H9 (cell line): ENCODE results near the gene PCDHGB7. TPM values are rescaled to one million over a fixed set of nuclear protein-coding genes. Genes with fewer than 3 reads are reported as not detected.

Experiments used
- DNase-seq: peaks from one replicate; pipeline ENCODE4 v3.0.0-alpha.2; 2017
- H2AFZ ChIP-seq: one replicate; pipeline ENCODE4 v1.6.1; 2013; ENCODE audit warnings: mild to moderate bottlenecking, low read length, control low read depth, moderate library complexity
- H2AK5ac ChIP-seq: 2 replicates; pipeline ENCODE4 v1.6.1; 2013; ENCODE audit warnings: low read length, control low read depth, mixed read lengths; ENCODE audit not compliant: insufficient read length
- H2BK120ac ChIP-seq: one replicate; pipeline ENCODE4 v1.6.1; 2013; ENCODE audit warnings: low read depth, mild to moderate bottlenecking, low read length, control low read depth, inconsistent platforms; ENCODE audit not compliant: poor library complexity, severe bottlenecking
- H2BK12ac ChIP-seq: 2 replicates; pipeline ENCODE4 v1.6.1; 2013; ENCODE audit warnings: low read length, control low read depth, mixed read lengths, low read depth; ENCODE audit not compliant: insufficient read length
- H2BK15ac ChIP-seq: 2 replicates; pipeline ENCODE4 v1.6.1; 2013; ENCODE audit warnings: low read depth, low read length, control low read depth
- H2BK20ac ChIP-seq: one replicate; pipeline ENCODE4 v1.6.1; 2013; ENCODE audit warnings: low read depth, mild to moderate bottlenecking, low read length, control low read depth, inconsistent platforms; ENCODE audit not compliant: poor library complexity, severe bottlenecking
- H2BK5ac ChIP-seq: 2 replicates; pipeline ENCODE4 v1.6.1; 2013; ENCODE audit warnings: low read length, control low read depth, mixed read lengths; ENCODE audit not compliant: insufficient read length
- H3K14ac ChIP-seq: 2 replicates; pipeline ENCODE4 v1.6.1; 2013; ENCODE audit warnings: low read length, control low read depth; ENCODE audit not compliant: insufficient read depth
- H3K18ac ChIP-seq: 2 replicates; pipeline ENCODE4 v1.6.1; 2013; ENCODE audit warnings: low read depth, mild to moderate bottlenecking, mixed read lengths, low read length, control low read depth; ENCODE audit not compliant: insufficient read length
- H3K23ac ChIP-seq: 2 replicates; pipeline ENCODE4 v1.6.1; 2013; ENCODE audit warnings: low read length, control low read depth, mixed read lengths, low read depth; ENCODE audit not compliant: insufficient read length
- H3K23me2 ChIP-seq: 2 replicates; pipeline ENCODE4 v1.6.1; 2013; ENCODE audit warnings: low read depth, mild to moderate bottlenecking, mixed read lengths, low read length, control low read depth; ENCODE audit not compliant: insufficient read length, poor library complexity, severe bottlenecking
- H3K27ac ChIP-seq: 2 replicates; pipeline ENCODE4 v1.5.1; 2013; ENCODE audit warnings: low read length, control low read depth, mixed read lengths, low read depth; ENCODE audit not compliant: insufficient read length
- H3K27me3 ChIP-seq: 2 replicates; pipeline ENCODE4 v1.6.1; 2013; ENCODE audit warnings: low read length, control low read depth, inconsistent platforms; ENCODE audit not compliant: insufficient read depth
- H3K4ac ChIP-seq: 2 replicates; pipeline ENCODE4 v1.6.1; 2013; ENCODE audit warnings: low read depth, mild to moderate bottlenecking, control low read depth, inconsistent platforms, low read length, moderate library complexity
- H3K4me1 ChIP-seq: 2 replicates; pipeline ENCODE4 v1.6.1; 2013; ENCODE audit warnings: low read length, control low read depth, inconsistent platforms; ENCODE audit not compliant: insufficient read depth
- H3K4me2 ChIP-seq: 2 replicates; pipeline ENCODE4 v1.6.1; 2013; ENCODE audit warnings: low read length, control low read depth, mixed read lengths; ENCODE audit not compliant: insufficient read length, insufficient read depth
- H3K56ac ChIP-seq: 2 replicates; pipeline ENCODE4 v1.6.1; 2013; ENCODE audit warnings: low read depth, mild to moderate bottlenecking, mixed read lengths, low read length, control low read depth; ENCODE audit not compliant: insufficient read length
- H3K79me1 ChIP-seq: 2 replicates; pipeline ENCODE4 v1.6.1; 2013; ENCODE audit warnings: low read depth, mild to moderate bottlenecking, moderate library complexity, low read length, control low read depth, inconsistent platforms; ENCODE audit not compliant: insufficient read depth, poor library complexity, severe bottlenecking
- H3K79me2 ChIP-seq: 2 replicates; pipeline ENCODE4 v1.6.1; 2013; ENCODE audit warnings: low read length, control low read depth, inconsistent platforms; ENCODE audit not compliant: insufficient read depth
- H3K9ac ChIP-seq: 2 replicates; pipeline ENCODE4 v1.6.1; 2013; ENCODE audit warnings: low read length, control low read depth, mixed read lengths; ENCODE audit not compliant: insufficient read length; ENCODE audit errors: extremely low read depth
- H3K9me3 ChIP-seq: one replicate; pipeline ENCODE4 v1.6.1; 2013; ENCODE audit warnings: low read depth, low read length, inconsistent platforms; ENCODE audit not compliant: control insufficient read depth
- H3T11ph ChIP-seq: one replicate; pipeline ENCODE4 v1.6.1; 2013; ENCODE audit warnings: mild to moderate bottlenecking, low read length, control low read depth, inconsistent platforms
- H4K20me1 ChIP-seq: one replicate; pipeline ENCODE4 v1.6.1; 2013; ENCODE audit not compliant: control insufficient read depth, insufficient read length, insufficient read depth
- H4K5ac ChIP-seq: 2 replicates; pipeline ENCODE4 v1.6.1; 2013; ENCODE audit warnings: low read depth, mild to moderate bottlenecking, mixed read lengths, low read length, control low read depth; ENCODE audit not compliant: insufficient read length
- H4K8ac ChIP-seq: replicated peaks from 2 replicates; pipeline ENCODE4 v1.6.1; 2013; ENCODE audit warnings: low read length, control low read depth, mixed read lengths, low read depth; ENCODE audit not compliant: insufficient read length
- H4K91ac ChIP-seq: 2 replicates; pipeline ENCODE4 v1.6.1; 2013; ENCODE audit warnings: low read depth, mild to moderate bottlenecking, moderate library complexity, mixed read lengths, low read length, control low read depth; ENCODE audit not compliant: insufficient read length
- H3K27ac Mint-ChIP-seq, 3 experiments: 2 replicates in 2 of 3; 3 replicates in 1 of 3; pipeline ENCODE4 v1.8.0; 2020 to 2021; ENCODE audit warnings: mixed read lengths in 3 of 3, mild to moderate bottlenecking in 1 of 3, moderate library complexity in 1 of 3
- H3K27me3 Mint-ChIP-seq: 2 replicates; pipeline ENCODE4 v1.8.0; 2021; ENCODE audit warnings: low read depth, mild to moderate bottlenecking, moderate library complexity, mixed read lengths
- H3K36me3 Mint-ChIP-seq, 3 experiments: 2 replicates in 2 of 3; 3 replicates in 1 of 3; pipeline ENCODE4 v1.8.0; 2020 to 2021; ENCODE audit warnings: low read depth in 3 of 3, mixed read lengths in 3 of 3; ENCODE audit not compliant: insufficient read depth in 1 of 3
- H3K4me1 Mint-ChIP-seq, 2 experiments: 2 replicates each; pipeline ENCODE4 v1.8.0; 2020; ENCODE audit warnings: mixed read lengths in 2 of 2
- H3K4me3 Mint-ChIP-seq, 2 experiments: 2 replicates in 1 of 2; 3 replicates in 1 of 2; pipeline ENCODE4 v1.8.0; 2020 to 2021; ENCODE audit warnings: mild to moderate bottlenecking in 2 of 2, mixed read lengths in 2 of 2, moderate library complexity in 1 of 2
- H3K9me3 Mint-ChIP-seq, 2 experiments: 2 replicates in 1 of 2; 3 replicates in 1 of 2; pipeline ENCODE4 v1.8.0; 2020; ENCODE audit warnings: mild to moderate bottlenecking in 2 of 2, mixed read lengths in 2 of 2, moderate library complexity in 1 of 2
- CTCF ChIP-seq: fragments of 200-600 bp; sonication (generic); conservative IDR thresholded peaks from 3 replicates; pipeline ENCODE4 v1.8.0; 2021; ENCODE audit warnings: antibody characterized with exemption, mild to moderate bottlenecking
- WGBS: extraction: QIAGEN DNeasy Blood & Tissue Kit; methylation state at CpG from one replicate; pipeline ENCODE4 v1.1.7; 2013; ENCODE audit warnings: missing lambda C conversion rate, low lambda C conversion rate, mixed read lengths; ENCODE audit not compliant: insufficient read length; ENCODE audit errors: extremely low coverage; 5-methylcytosine and 5-hydroxymethylcytosine counted together
- total RNA-seq: library from RNA; stranded (reverse); gene quantifications from 2 replicates; pipeline ENCODE4 v1.2.1, GENCODE V29; 2021

The PCDHGB7 gene
- total RNA-seq, 1 experiment from 2014 or later, result 7.7 TPM

GRCh38 chr5:141411575-141411974 is 5.9 kb upstream of the PCDHGB7 start:
- Histone ChIP-seq H2AFZ (no peak overlapping the region), H3K27ac (no peak overlapping the region), H2BK5ac (no peak overlapping the region), H4K20me1 (no peaks in the 10 kb centered on the region), H2AK5ac (no peak overlapping the region), H2BK15ac (no peak overlapping the region), H3K4me1 (no peaks in the 10 kb centered on the region), H4K5ac (no peak overlapping the region), H3K23ac (no peak overlapping the region), H2BK120ac (no peak overlapping the region), H3K14ac (no peak overlapping the region), H3K4ac (no peak overlapping the region), H2BK12ac (no peak overlapping the region), H3T11ph (no peak overlapping the region), H3K27me3 (no peaks in the 10 kb centered on the region; the same call in 1 of the 2 replicates), H3K9me3 (no peaks in the 10 kb centered on the region), H3K79me1 (no peaks in the 10 kb centered on the region), H4K91ac (no peak overlapping the region), H2BK20ac (no peak overlapping the region), H3K4me2 (no peak overlapping the region), H3K56ac (no peak overlapping the region), H3K79me2 (no peaks in the 10 kb centered on the region), H4K8ac (no peak overlapping the region), H3K23me2 (peaks cover 5% of the 10 kb centered on the region), H3K18ac (no peak overlapping the region), H3K9ac (no peak overlapping the region)
- no peak overlapping the region for H3K27ac Mint-ChIP-seq
- peaks cover 34 to 42% of the 10 kb centered on the region in 2 experiments for H3K9me3 Mint-ChIP-seq
- WGBS, result no CpG with 5 or more reads among the region's 3 CpGs
- DNase-seq, result no peak
- peaks cover 24 to 50% (median 34%) of the 10 kb centered on the region in 3 experiments for H3K36me3 Mint-ChIP-seq
- H3K4me1 Mint-ChIP-seq, result peaks cover 14 to 21% of the 10 kb centered on the region in 2 experiments
- H3K4me3 Mint-ChIP-seq, result no peak overlapping the region
- peaks cover 25% of the 10 kb centered on the region for H3K27me3 Mint-ChIP-seq
- TF ChIP-seq CTCF, result no peak
